Sigmoid colon (tissue), 7 donors: ENCODE data around the gene CD74. TPM values are rescaled to one million over a fixed set of nuclear protein-coding genes. Genes with fewer than 3 reads are reported as not detected.

Experiments
- DNase-seq: peaks from one replicate; pipeline ENCODE4 v3.0.0-alpha.2; 2019
- H3K27ac ChIP-seq, 4 donors: fragments of 200-600 bp; sonication (generic); one replicate each; pipeline ENCODE4 v1.5.1; 2016 to 2019; ENCODE audit warnings: mild to moderate bottlenecking in 1 of 4
- H3K27me3 ChIP-seq, 3 donors: fragments of 200-600 bp; sonication (generic); one replicate each; pipeline ENCODE4 v1.5.1; 2019; ENCODE audit warnings: mild to moderate bottlenecking in 1 of 3
- H3K36me3 ChIP-seq, 4 donors: fragments of 200-600 bp; sonication (generic); one replicate each; pipeline ENCODE4 v1.5.1; 2016 to 2019
- H3K4me1 ChIP-seq, 4 donors: fragments of 200-600 bp; sonication (generic); one replicate each; pipeline ENCODE4 v1.5.1; 2017 to 2019
- H3K4me3 ChIP-seq, 4 donors: fragments of 200-600 bp; sonication (generic); one replicate each; pipeline ENCODE4 v1.5.1; 2017 to 2019; ENCODE audit warnings: mild to moderate bottlenecking in 2 of 4, moderate library complexity in 1 of 4
- H3K9me3 ChIP-seq, 4 donors: fragments of 200-600 bp in 3 of 4; sonication (generic) in 3 of 4; one replicate each; pipeline versions ENCODE4 v1.5.1 to v1.6.1; 2013 to 2019
- EP300 ChIP-seq, 4 donors: sonication (generic); formaldehyde crosslinking; IDR thresholded peaks; one replicate each; pipeline ENCODE4 v1.6.1; 2017; ENCODE audit warnings: antibody characterized with exemption in 4 of 4
- POLR2A ChIP-seq, 2 donors: fragments of 450-650 bp; IDR thresholded peaks; one replicate each; pipeline ENCODE4 v1.6.1; 2016; ENCODE audit warnings: antibody characterized with exemption in 2 of 2, mild to moderate bottlenecking in 2 of 2, moderate library complexity in 2 of 2
- POLR2AphosphoS5 ChIP-seq, 4 donors: sonication (generic); formaldehyde crosslinking; IDR thresholded peaks; one replicate each; pipeline ENCODE4 v1.6.1; 2017; ENCODE audit warnings: antibody characterized with exemption in 4 of 4
- WGBS, 2 donors: extraction: QIAGEN DNeasy Blood & Tissue Kit; methylation state at CpG; one replicate each; pipeline ENCODE4 v1.1.7; 2013; 5-methylcytosine and 5-hydroxymethylcytosine counted together
- intact Hi-C: fragments of 100-400 bp; cut with DNase I; formaldehyde crosslinking; loops from one replicate; pipeline ENCODE4 v1.15.1; 2023
- polyA plus RNA-seq, 3 donors: library from polyadenylated mRNA; stranded (reverse); fragments of 200-250 nt; gene quantifications; one replicate each; pipeline ENCODE4 v1.2.3, GENCODE V29; 2013
- total RNA-seq, 4 donors: library from RNA; depleted of rRNA; stranded (reverse); fragments of >200 nt; gene quantifications; one replicate each; pipeline ENCODE4 v1.1.0, GENCODE V29; 2016
- TF ChIP-seq, protein P1 (sequence below), 4 experiments: fragments of 450-650 bp in 3 of 4; fragments of 200-600 bp in 1 of 4; IDR thresholded peaks; one replicate each; pipeline ENCODE4 v1.5.1; 2016 to 2019; ENCODE audit warnings: antibody characterized with exemption in 4 of 4, mild to moderate bottlenecking in 3 of 4, moderate library complexity in 2 of 4
- donor health status: healthy with polysubstance abuse.
- donor health status: Bipolar disorder and iron deficiency.
- donor health status: healthy.

The CD74 gene
- total and polyA plus RNA-seq, 7 donors = 176 to 2,186 (median 216) TPM

DNA sequence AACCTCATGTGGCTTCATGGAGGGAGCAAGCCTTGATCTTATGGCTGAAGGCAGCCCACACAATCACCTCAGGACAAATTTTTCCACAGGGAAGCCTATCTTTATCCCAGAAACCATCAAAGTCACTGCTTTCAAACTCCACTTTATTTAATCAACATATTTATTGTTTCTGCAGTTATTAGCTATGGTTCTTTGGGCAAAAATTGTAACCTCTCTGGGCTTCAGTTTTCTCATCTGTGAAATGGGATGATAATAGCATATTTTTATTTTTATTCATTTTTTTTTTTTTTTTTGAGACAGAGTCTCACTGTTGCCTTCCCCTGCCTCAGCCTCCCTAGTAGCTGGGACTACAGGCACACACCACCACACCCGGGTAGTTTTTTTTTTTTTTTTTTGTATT is 38.9 kb upstream of the CD74 start:
- Histone ChIP-seq H3K27me3 (no peaks in the 10 kb centered on the region), H3K9me3 (no peaks in the 10 kb centered on the region), H3K4me1 (peaks cover 0 to 20% (median 18%) of the 10 kb centered on the region in 4 donors), H3K36me3 (peaks cover 9 to 14% (median 11%) of the 10 kb centered on the region in 4 donors), H3K4me3 (no peak overlapping the region), H3K27ac (no peak overlapping the region)
- no peak for DNase-seq
- TF ChIP-seq POLR2A (IDR thresholded peaks at IDR 0.05) (no peak), POLR2AphosphoS5 (IDR thresholded peaks at IDR 0.05) (no peak), EP300 (IDR thresholded peaks at IDR 0.05) (no peak)
- TF ChIP-seq, protein P1, sequence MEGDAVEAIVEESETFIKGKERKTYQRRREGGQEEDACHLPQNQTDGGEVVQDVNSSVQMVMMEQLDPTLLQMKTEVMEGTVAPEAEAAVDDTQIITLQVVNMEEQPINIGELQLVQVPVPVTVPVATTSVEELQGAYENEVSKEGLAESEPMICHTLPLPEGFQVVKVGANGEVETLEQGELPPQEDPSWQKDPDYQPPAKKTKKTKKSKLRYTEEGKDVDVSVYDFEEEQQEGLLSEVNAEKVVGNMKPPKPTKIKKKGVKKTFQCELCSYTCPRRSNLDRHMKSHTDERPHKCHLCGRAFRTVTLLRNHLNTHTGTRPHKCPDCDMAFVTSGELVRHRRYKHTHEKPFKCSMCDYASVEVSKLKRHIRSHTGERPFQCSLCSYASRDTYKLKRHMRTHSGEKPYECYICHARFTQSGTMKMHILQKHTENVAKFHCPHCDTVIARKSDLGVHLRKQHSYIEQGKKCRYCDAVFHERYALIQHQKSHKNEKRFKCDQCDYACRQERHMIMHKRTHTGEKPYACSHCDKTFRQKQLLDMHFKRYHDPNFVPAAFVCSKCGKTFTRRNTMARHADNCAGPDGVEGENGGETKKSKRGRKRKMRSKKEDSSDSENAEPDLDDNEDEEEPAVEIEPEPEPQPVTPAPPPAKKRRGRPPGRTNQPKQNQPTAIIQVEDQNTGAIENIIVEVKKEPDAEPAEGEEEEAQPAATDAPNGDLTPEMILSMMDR (IDR thresholded peaks at IDR 0.05) = no peak
- intact Hi-C loops = no loop called here
- 77 to 94% methylated on average over 1 of the region's 1 CpG for WGBS, 2 donors

DNA sequence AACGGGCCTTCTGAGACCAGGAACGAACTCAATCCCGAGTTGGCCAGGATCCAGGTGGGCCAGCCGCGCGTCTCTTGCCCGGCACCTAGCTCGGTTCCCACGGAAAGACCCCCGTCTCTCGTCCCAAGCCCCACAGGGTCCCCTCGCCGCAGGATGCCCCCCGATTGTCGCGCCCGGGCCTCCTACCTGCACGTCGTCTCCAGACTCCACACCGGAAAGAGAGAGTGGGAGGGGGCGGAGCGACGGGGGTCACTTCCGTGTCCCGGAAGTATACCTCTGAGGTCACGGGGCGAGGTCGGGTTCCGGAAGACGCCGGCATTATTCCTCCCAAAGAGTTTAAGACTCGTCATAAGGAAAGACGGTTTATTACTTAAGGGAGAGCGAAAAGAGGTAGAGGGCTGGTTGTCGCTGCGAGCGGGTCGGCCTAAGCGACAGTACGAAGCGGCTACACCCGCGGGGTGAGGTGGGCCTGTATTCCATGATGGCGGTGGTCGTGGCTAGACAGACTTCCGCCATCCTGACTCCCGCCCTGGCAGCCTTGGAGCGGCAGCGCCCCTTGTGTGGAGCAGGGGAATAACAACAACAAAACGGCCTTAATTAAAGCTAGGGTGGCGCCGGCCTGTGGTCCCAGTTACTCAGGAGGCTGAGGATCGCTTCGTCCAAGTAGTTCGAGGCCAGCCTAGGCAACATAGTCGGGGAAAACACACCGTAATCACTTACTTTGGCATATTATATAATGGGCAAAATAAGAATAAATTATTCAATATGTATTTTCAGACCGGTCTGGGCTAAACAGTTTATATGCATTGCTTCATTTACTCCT is 37.0 kb upstream of the CD74 start, which contains the start of gene RPS14:
Gene RPS14 (minus strand): TSS at position 223 of the 823 bp plus-strand sequence. CDS start 2,006 bp downstream, outside the sequence.
- Histone ChIP-seq H3K36me3 (peaks cover 26 to 32% (median 29%) of the 10 kb centered on the region in 4 donors), H3K27ac (peak within 1 kb of the TSS; percentile 91 to 98 (median 94)), H3K9me3 (no peaks in the 10 kb centered on the region), H3K27me3 (no peaks in the 10 kb centered on the region), H3K4me1 (peaks cover 0 to 20% (median 18%) of the 10 kb centered on the region in 4 donors), H3K4me3 (peak within 1 kb of the TSS; percentile 71 to 85 (median 80))
- intact Hi-C loops = no loop called here
- 3% methylated on average over 58 of the region's 58 CpGs for WGBS, 2 donors
- peak; percentile 97 for DNase-seq
- TF ChIP-seq POLR2A (IDR thresholded peaks at IDR 0.05) = peak; percentile 77 to 90
- TF ChIP-seq EP300 (IDR thresholded peaks at IDR 0.05) = no peak
- TF ChIP-seq, protein P1 (IDR thresholded peaks at IDR 0.05) = peak; percentile 85 to 96 (median 92)
- peak; percentile 86 to 97 (median 96) for TF ChIP-seq POLR2AphosphoS5 (IDR thresholded peaks at IDR 0.05)

DNA sequence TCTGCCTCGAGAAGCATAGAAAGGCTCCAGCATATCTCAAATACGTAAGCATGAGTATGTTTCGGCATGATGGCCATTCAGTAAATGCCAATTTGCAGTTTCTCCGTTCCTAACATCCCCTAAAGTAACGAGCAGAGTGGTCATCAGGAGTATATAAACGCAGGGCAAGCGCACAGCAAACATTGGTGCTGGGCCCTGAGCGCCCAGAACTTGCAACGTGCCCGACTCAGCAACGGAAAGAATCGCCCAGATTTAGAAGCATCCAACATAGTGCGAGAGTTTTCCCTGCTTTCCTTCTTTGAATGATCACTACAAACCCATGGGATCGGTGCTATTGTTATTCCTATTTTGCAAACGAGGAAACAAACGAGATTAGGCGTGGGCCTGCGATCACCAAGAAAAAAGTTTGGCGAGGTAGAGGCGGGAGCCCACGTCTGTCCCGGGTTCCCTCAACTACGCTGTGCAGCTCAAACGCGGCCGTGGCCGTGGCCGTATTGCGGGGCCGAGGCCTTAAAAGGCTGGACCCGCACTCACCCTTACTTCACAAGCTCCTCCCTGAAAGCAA is 36.3 kb upstream of the CD74 start:
- H3K27ac ChIP-seq = peak overlapping the region; percentile 91 to 98 (median 94)
- H3K4me3 ChIP-seq = peak overlapping the region; percentile 71 to 85 (median 80)
- DNase-seq = no peak
- TF ChIP-seq POLR2A (IDR thresholded peaks at IDR 0.05) = no peak
- no peak for TF ChIP-seq EP300 (IDR thresholded peaks at IDR 0.05)
- no peak for TF ChIP-seq POLR2AphosphoS5 (IDR thresholded peaks at IDR 0.05)
- TF ChIP-seq, protein P1 (IDR thresholded peaks at IDR 0.05) = no peak
- H3K4me1 ChIP-seq = peaks cover 0 to 25% (median 18%) of the 10 kb centered on the region in 4 donors
- no peaks in the 10 kb centered on the region for H3K27me3 ChIP-seq
- H3K9me3 ChIP-seq = no peaks in the 10 kb centered on the region
- intact Hi-C loops = no loop called here
- WGBS, 2 donors = 0 to 1% methylated on average over 31 of the region's 31 CpGs
- H3K36me3 ChIP-seq = peaks cover 28 to 39% (median 36%) of the 10 kb centered on the region in 4 donors

DNA sequence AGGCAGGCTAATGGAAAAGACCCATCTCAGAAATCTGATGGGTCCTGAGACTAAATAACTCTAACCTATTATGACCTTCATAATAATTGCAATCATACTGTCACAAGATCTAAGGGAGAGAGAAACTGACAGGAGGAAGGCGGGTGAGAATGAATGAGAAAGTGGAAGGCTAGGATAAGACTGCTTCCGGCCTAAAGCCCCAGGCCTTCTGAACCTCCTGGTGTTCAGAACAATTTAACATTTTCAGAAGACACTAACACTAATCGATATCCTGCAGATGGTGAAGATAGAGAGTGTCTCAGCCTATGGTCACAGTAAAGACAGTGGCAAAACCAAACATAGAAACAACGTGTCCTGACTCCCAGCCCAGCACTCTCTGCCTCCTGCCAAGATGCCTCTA is 35.6 kb upstream of the CD74 start:
- peak overlapping the region; percentile 91 to 98 (median 94) for H3K27ac ChIP-seq
- H3K36me3 ChIP-seq = peaks cover 31 to 46% (median 43%) of the 10 kb centered on the region in 4 donors
- H3K9me3 ChIP-seq = no peaks in the 10 kb centered on the region
- H3K4me3 ChIP-seq = peak overlapping the region; percentile 71 to 85 (median 80)
- intact Hi-C loops = no loop called here
- peaks cover 0 to 29% (median 18%) of the 10 kb centered on the region in 4 donors for H3K4me1 ChIP-seq
- TF ChIP-seq POLR2A (IDR thresholded peaks at IDR 0.05) (no peak), EP300 (IDR thresholded peaks at IDR 0.05) (no peak), POLR2AphosphoS5 (IDR thresholded peaks at IDR 0.05) (no peak)
- TF ChIP-seq, protein P1 (IDR thresholded peaks at IDR 0.05) = no peak
- WGBS, 2 donors = 10 to 25% methylated on average over 4 of the region's 4 CpGs
- DNase-seq = no peak
- H3K27me3 ChIP-seq = no peaks in the 10 kb centered on the region
